ENCODE data around the gene PLCD1. TPM values are rescaled to one million over a fixed set of nuclear protein-coding genes. Genes with fewer than 3 reads are reported as not detected.

PLCD1 gene
- total and polyA plus RNA-seq, 2 donors (not counting 1 experiment from before 2014, with no cell fraction given): 8.2 to 47.2 TPM

GRCh38 chr3:37985637-37986320, 43.7 kb downstream of the PLCD1 start:
- H3K27ac ChIP-seq (ENCODE audit: insufficient read depth, low read length): no peak overlapping the region

GRCh38 chr3:37984596-37984995, 44.8 kb downstream of the PLCD1 start:
- Histone ChIP-seq H3K79me2 (ENCODE audit: control insufficient read depth, insufficient read depth, low read length) (no peaks in the 10 kb centered on the region), H3K9me3 (ENCODE audit: control insufficient read depth, insufficient read depth, low read depth, low read length) (no peaks in the 10 kb centered on the region), H3K4me1 (ENCODE audit: control insufficient read depth, extremely low read depth, insufficient read depth, low read length) (no peaks in the 10 kb centered on the region), H3K27ac (ENCODE audit: insufficient read depth, low read length) (no peak overlapping the region), H3K4me2 (ENCODE audit: extremely low read depth, insufficient read depth, low read length) (no peak overlapping the region), H2AFZ (ENCODE audit: low read length) (no peak overlapping the region), H4K20me1 (ENCODE audit: control insufficient read depth, extremely low read depth, insufficient read depth, low read length) (no peaks in the 10 kb centered on the region), H3K4me3 (replicated peaks in 1 of 4; ENCODE audit: control extremely low read depth in 1 of 4, insufficient read depth in 1 of 4, low read depth in 3 of 4, low read length in 4 of 4) (no peak overlapping the region), H3K36me3 (ENCODE audit: control insufficient read depth, insufficient read depth, low read length) (peaks cover 4% of the 10 kb centered on the region), H3K9ac (ENCODE audit: insufficient read depth, low read length) (no peak overlapping the region), H3K27me3 (ENCODE audit: control insufficient read depth, insufficient read depth, low read length) (no peaks in the 10 kb centered on the region)
- TF ChIP-seq EZH2 (IDR thresholded peaks at IDR 0.05; ENCODE audit: low read length, missing control alignments): no peak
- no peak for TF ChIP-seq CTCF (conservative IDR thresholded peaks at IDR 0.05 in 1 of 2, IDR thresholded peaks at IDR 0.05 in 1 of 2; ENCODE audit: low read depth in 1 of 2, low read length in 2 of 2)
- no peak for DNase-seq (ENCODE audit: low read depth in 2 of 2)

More at GRCh38 chr3:37985637-37986320, 43.7 kb downstream of the PLCD1 start:
- no peak overlapping the region for H3K9ac ChIP-seq (ENCODE audit: insufficient read depth, low read length)
- H4K20me1 ChIP-seq (ENCODE audit: control insufficient read depth, extremely low read depth, insufficient read depth, low read length): no peaks in the 10 kb centered on the region
- no peak overlapping the region for H3K4me2 ChIP-seq (ENCODE audit: extremely low read depth, insufficient read depth, low read length)
- no peak overlapping the region for H3K4me3 ChIP-seq (replicated peaks in 1 of 4; ENCODE audit: control extremely low read depth in 1 of 4, insufficient read depth in 1 of 4, low read depth in 3 of 4, low read length in 4 of 4)
- no peaks in the 10 kb centered on the region for H3K4me1 ChIP-seq (ENCODE audit: control insufficient read depth, extremely low read depth, insufficient read depth, low read length)
- no peaks in the 10 kb centered on the region for H3K9me3 ChIP-seq (ENCODE audit: control insufficient read depth, insufficient read depth, low read depth, low read length)
- no peaks in the 10 kb centered on the region for H3K27me3 ChIP-seq (ENCODE audit: control insufficient read depth, insufficient read depth, low read length)
- H3K79me2 ChIP-seq (ENCODE audit: control insufficient read depth, insufficient read depth, low read length): no peaks in the 10 kb centered on the region
- peak in 1 of 2 donors; percentile 36 for DNase-seq (ENCODE audit: low read depth in 2 of 2)
- peaks cover 1% of the 10 kb centered on the region for H3K36me3 ChIP-seq (ENCODE audit: control insufficient read depth, insufficient read depth, low read length)
- H2AFZ ChIP-seq (ENCODE audit: low read length): no peak overlapping the region
- peak; percentile 5 to 11 for TF ChIP-seq CTCF (conservative IDR thresholded peaks at IDR 0.05 in 1 of 2, IDR thresholded peaks at IDR 0.05 in 1 of 2; ENCODE audit: low read depth in 1 of 2, low read length in 2 of 2)
- no peak for TF ChIP-seq EZH2 (IDR thresholded peaks at IDR 0.05; ENCODE audit: low read length, missing control alignments)

- Histone ChIP-seq H3K27me3 (ENCODE audit: control insufficient read depth, insufficient read depth, low read length) (no peaks in the 10 kb centered on the region), H3K4me3 (replicated peaks in 1 of 4; ENCODE audit: control extremely low read depth in 1 of 4, insufficient read depth in 1 of 4, low read depth in 3 of 4, low read length in 4 of 4) (no peak overlapping the region), H3K4me2 (ENCODE audit: extremely low read depth, insufficient read depth, low read length) (no peak overlapping the region), H3K27ac (ENCODE audit: insufficient read depth, low read length) (no peak overlapping the region), H3K79me2 (ENCODE audit: control insufficient read depth, insufficient read depth, low read length) (no peaks in the 10 kb centered on the region), H3K4me1 (ENCODE audit: control insufficient read depth, extremely low read depth, insufficient read depth, low read length) (no peaks in the 10 kb centered on the region), H2AFZ (ENCODE audit: low read length) (no peak overlapping the region), H3K9ac (ENCODE audit: insufficient read depth, low read length) (no peak overlapping the region), H3K9me3 (ENCODE audit: control insufficient read depth, insufficient read depth, low read depth, low read length) (no peaks in the 10 kb centered on the region), H3K36me3 (ENCODE audit: control insufficient read depth, insufficient read depth, low read length) (peaks cover 4% of the 10 kb centered on the region), H4K20me1 (ENCODE audit: control insufficient read depth, extremely low read depth, insufficient read depth, low read length) (no peaks in the 10 kb centered on the region)
- DNase-seq (ENCODE audit: low read depth in 2 of 2): no peak
- no peak for TF ChIP-seq EZH2 (IDR thresholded peaks at IDR 0.05; ENCODE audit: low read length, missing control alignments)
- TF ChIP-seq CTCF (conservative IDR thresholded peaks at IDR 0.05 in 1 of 2, IDR thresholded peaks at IDR 0.05 in 1 of 2; ENCODE audit: low read depth in 1 of 2, low read length in 2 of 2): no peak
Observed at GRCh38 chr3:37984051-37984450, 45.4 kb downstream of the PLCD1 start.
